B cell (primary cell): ENCODE measurements around the gene SLC9A7.

Experiments used
- EZH2 ChIP-seq: IDR thresholded peaks from 2 replicates; pipeline ENCODE4 v1.6.1; 2012; ENCODE audit warnings: borderline replicate concordance, low read depth, mild to moderate bottlenecking, moderate library complexity, low read length; ENCODE audit not compliant: insufficient read depth, poor library complexity, severe bottlenecking
- TF ChIP-seq, protein P1 (sequence below): fragments of 200-600 bp; IDR thresholded peaks from one replicate; pipeline ENCODE4 v1.8.0; 2022; ENCODE audit warnings: antibody characterized with exemption, mild to moderate bottlenecking

DNA sequence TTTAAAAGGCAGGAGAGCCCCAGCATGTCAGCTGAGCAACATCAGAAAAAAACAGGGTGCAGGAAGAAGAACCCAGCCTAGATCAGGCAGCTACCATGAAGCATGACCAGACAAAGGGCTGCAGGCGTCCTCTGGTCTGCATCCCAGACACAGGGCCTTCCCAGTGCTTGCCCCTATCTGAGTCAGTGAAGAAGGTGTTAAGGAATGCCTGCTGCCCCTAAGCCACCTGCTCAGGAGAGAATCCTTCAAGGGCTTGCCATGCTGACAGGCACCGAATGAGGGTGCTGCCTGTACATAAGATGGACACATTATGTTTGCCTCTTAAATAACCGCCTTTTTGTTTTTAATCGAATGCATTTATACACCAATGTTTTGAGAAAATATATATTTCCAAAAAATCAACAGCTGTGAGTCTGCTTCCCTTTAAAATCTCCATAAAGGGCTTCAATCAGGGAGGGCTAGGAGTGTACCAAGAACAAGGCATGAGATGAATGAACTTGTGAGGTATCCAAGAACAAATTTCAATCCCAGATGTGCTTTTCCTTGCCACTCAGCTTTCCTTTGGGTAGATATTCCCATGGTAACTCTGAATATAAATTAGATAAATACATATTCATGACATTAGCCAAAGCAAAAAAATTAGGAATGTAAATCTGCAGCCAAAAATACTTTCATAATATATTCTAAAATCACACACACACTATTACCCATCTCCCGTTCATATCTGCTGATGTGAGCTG, 85.1 kb downstream of the SLC9A7 start:
- TF ChIP-seq, protein P1, sequence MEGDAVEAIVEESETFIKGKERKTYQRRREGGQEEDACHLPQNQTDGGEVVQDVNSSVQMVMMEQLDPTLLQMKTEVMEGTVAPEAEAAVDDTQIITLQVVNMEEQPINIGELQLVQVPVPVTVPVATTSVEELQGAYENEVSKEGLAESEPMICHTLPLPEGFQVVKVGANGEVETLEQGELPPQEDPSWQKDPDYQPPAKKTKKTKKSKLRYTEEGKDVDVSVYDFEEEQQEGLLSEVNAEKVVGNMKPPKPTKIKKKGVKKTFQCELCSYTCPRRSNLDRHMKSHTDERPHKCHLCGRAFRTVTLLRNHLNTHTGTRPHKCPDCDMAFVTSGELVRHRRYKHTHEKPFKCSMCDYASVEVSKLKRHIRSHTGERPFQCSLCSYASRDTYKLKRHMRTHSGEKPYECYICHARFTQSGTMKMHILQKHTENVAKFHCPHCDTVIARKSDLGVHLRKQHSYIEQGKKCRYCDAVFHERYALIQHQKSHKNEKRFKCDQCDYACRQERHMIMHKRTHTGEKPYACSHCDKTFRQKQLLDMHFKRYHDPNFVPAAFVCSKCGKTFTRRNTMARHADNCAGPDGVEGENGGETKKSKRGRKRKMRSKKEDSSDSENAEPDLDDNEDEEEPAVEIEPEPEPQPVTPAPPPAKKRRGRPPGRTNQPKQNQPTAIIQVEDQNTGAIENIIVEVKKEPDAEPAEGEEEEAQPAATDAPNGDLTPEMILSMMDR: no peak
- TF ChIP-seq EZH2: no peak
